ENCODE measurements around the gene GPSM3. TPM values are rescaled to one million over a fixed set of nuclear protein-coding genes. Genes with fewer than 3 reads are reported as not detected.
A peak's percentile ranks its signal among the peaks of the same experiment; 100 is the strongest.

Gene GPSM3
- total and polyA plus RNA-seq, 2 donors (not counting 1 experiment from before 2014, with no cell fraction given) = 2.3 to 7.0 TPM

DNA sequence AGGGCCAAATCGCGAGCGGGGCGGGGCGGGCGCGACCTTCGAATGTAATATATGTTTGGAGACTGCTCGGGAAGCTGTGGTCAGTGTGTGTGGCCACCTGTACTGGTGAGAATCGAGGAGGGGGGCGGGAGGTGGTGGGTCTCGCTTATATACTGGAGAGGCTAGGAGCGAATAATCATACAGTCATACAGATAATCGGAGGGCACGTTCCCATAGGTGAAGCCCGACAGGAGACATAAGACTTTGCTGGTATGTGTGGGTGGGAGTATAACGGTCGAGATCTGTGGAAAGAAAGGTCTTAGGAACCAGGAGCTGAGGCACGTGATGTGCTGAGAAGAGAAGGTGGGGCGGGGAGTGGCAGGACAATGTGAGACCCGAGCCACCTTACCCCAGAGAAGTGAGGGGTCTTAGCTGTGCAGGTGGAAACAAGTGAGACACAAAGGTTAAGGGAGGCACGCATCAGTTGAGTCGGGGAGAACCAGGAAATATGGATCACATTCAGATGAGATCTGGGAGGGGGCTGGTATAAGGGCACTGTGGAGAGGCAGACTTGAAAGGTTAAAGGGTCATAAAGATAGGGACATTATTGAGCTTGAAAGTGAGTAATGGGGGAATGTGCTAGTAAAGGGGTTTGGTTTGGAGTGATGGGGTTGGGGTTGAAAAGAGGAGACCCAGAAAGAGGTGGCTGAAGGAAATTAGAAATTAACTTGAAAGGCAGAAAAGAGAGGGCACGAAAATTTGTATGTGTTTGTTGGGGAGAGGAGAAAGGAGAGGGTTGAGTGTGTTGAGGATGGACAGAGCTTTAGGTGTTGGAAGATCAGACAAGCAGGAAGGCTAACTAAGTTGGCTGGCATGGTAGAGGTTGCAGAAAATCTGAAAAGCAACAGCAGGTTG lies 13.6 kb downstream of the GPSM3 start:
- H3K4me2 ChIP-seq (ENCODE audit: extremely low read depth, insufficient read depth, low read length) = peak overlapping the region; percentile 94
- peaks cover 29% of the 10 kb centered on the region for H3K79me2 ChIP-seq (ENCODE audit: control insufficient read depth, insufficient read depth, low read length)
- H3K27me3 ChIP-seq (ENCODE audit: control insufficient read depth, insufficient read depth, low read length) = no peaks in the 10 kb centered on the region
- H3K36me3 ChIP-seq (ENCODE audit: control insufficient read depth, insufficient read depth, low read length) = peaks cover 6% of the 10 kb centered on the region
- no peak for TF ChIP-seq EZH2 (IDR thresholded peaks at IDR 0.05; ENCODE audit: low read length, missing control alignments)
- TF ChIP-seq, protein P1, sequence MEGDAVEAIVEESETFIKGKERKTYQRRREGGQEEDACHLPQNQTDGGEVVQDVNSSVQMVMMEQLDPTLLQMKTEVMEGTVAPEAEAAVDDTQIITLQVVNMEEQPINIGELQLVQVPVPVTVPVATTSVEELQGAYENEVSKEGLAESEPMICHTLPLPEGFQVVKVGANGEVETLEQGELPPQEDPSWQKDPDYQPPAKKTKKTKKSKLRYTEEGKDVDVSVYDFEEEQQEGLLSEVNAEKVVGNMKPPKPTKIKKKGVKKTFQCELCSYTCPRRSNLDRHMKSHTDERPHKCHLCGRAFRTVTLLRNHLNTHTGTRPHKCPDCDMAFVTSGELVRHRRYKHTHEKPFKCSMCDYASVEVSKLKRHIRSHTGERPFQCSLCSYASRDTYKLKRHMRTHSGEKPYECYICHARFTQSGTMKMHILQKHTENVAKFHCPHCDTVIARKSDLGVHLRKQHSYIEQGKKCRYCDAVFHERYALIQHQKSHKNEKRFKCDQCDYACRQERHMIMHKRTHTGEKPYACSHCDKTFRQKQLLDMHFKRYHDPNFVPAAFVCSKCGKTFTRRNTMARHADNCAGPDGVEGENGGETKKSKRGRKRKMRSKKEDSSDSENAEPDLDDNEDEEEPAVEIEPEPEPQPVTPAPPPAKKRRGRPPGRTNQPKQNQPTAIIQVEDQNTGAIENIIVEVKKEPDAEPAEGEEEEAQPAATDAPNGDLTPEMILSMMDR (conservative IDR thresholded peaks at IDR 0.05 in 1 of 2, IDR thresholded peaks at IDR 0.05 in 1 of 2; ENCODE audit: low read depth in 1 of 2, low read length in 2 of 2) = no peak
- peaks cover 16% of the 10 kb centered on the region for H3K4me1 ChIP-seq (ENCODE audit: control insufficient read depth, extremely low read depth, insufficient read depth, low read length)
- no peaks in the 10 kb centered on the region for H3K9me3 ChIP-seq (ENCODE audit: control insufficient read depth, insufficient read depth, low read depth, low read length)
- peak overlapping the region; percentile 60 for H3K9ac ChIP-seq (ENCODE audit: insufficient read depth, low read length)
- peak overlapping the region; percentile 59 to 99 (median 83) for H3K4me3 ChIP-seq (replicated peaks in 1 of 4; ENCODE audit: control extremely low read depth in 1 of 4, insufficient read depth in 1 of 4, low read depth in 3 of 4, low read length in 4 of 4)
- H2AFZ ChIP-seq (ENCODE audit: low read length) = peak overlapping the region; percentile 11
- H4K20me1 ChIP-seq (ENCODE audit: control insufficient read depth, extremely low read depth, insufficient read depth, low read length) = no peaks in the 10 kb centered on the region
- no peak for DNase-seq (ENCODE audit: low read depth in 2 of 2)
- peak overlapping the region; percentile 94 for H3K27ac ChIP-seq (ENCODE audit: insufficient read depth, low read length)

DNA sequence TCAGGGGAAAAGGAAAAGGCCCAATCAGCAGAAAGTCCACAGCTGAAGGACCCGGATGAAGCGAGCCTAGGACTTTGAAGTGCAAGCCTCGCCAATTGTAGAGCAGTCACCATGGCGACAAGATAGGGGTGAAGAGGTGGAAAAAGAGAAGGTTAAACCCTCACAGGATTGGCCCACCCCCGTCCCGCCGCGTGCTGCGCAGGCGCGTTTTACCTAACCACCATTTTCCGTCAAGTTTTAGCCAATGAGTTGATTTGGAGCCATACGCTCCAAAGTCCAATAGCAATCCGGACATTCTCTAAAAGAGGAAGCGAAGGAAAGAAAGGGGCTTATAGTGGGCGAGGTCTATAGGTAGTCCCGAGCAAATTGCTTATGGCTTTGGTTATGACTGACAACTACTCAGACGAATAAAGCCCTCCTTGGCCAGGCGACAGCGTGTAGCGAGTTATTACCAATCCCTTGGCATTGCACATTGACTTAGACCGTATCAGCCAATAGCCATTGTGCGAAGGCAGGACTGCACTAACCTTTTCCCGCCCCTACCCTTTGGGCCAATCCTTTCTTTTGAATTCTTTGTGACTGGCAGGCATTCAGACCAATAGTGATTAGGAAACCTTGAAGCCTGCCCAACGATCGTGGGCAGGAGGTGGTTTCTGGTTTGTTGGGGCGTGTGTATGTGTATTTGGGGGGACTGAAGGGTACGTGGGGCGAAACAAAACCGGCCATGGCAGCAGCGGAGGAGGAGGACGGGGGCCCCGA lies 14.5 kb downstream of the GPSM3 start, which contains the start of gene RNF5:
Gene RNF5 (plus strand): TSS at position 618 of the 759 bp plus-strand sequence. CDS start 107 bp downstream, at position 725.
- H3K9me3 ChIP-seq (ENCODE audit: control insufficient read depth, insufficient read depth, low read depth, low read length) = no peaks in the 10 kb centered on the region
- TF ChIP-seq, protein P1 (conservative IDR thresholded peaks at IDR 0.05 in 1 of 2, IDR thresholded peaks at IDR 0.05 in 1 of 2; ENCODE audit: low read depth in 1 of 2, low read length in 2 of 2) = no peak
- no peak for TF ChIP-seq EZH2 (IDR thresholded peaks at IDR 0.05; ENCODE audit: low read length, missing control alignments)
- H2AFZ ChIP-seq (ENCODE audit: low read length) = peak within 1 kb of the TSS; percentile 54
- peak within 1 kb of the TSS; percentile 94 for H3K27ac ChIP-seq (ENCODE audit: insufficient read depth, low read length)
- H3K4me2 ChIP-seq (ENCODE audit: extremely low read depth, insufficient read depth, low read length) = peak within 1 kb of the TSS; percentile 97
- no peaks in the 10 kb centered on the region for H4K20me1 ChIP-seq (ENCODE audit: control insufficient read depth, extremely low read depth, insufficient read depth, low read length)
- peaks cover 9% of the 10 kb centered on the region for H3K36me3 ChIP-seq (ENCODE audit: control insufficient read depth, insufficient read depth, low read length)
- no peaks in the 10 kb centered on the region for H3K27me3 ChIP-seq (ENCODE audit: control insufficient read depth, insufficient read depth, low read length)
- peak; percentile 100 for DNase-seq (ENCODE audit: low read depth in 2 of 2)
- peaks cover 37% of the 10 kb centered on the region for H3K79me2 ChIP-seq (ENCODE audit: control insufficient read depth, insufficient read depth, low read length)
- peak within 1 kb of the TSS; percentile 73 to 99 (median 90) for H3K4me3 ChIP-seq (replicated peaks in 1 of 4; ENCODE audit: control extremely low read depth in 1 of 4, insufficient read depth in 1 of 4, low read depth in 3 of 4, low read length in 4 of 4)
- H3K9ac ChIP-seq (ENCODE audit: insufficient read depth, low read length) = peak within 1 kb of the TSS; percentile 68
- peaks cover 16% of the 10 kb centered on the region for H3K4me1 ChIP-seq (ENCODE audit: control insufficient read depth, extremely low read depth, insufficient read depth, low read length)
